DMS114 treated with DMSO at 0.1 percent for 48 hours (cell line): ENCODE measurements around the gene CNNM2.
"Not testable (repeated sequence)": the region's sequence is repeated elsewhere in the genome, so short reads cannot be mapped to it uniquely, and the experiment has no call there.

Experiments used
- DNase-seq: peaks from one replicate; lab custom pipeline; 2025; ENCODE audit not compliant: unreplicated experiment; lab: John Stamatoyannopoulos, UW

The CNNM2 gene

DNA sequence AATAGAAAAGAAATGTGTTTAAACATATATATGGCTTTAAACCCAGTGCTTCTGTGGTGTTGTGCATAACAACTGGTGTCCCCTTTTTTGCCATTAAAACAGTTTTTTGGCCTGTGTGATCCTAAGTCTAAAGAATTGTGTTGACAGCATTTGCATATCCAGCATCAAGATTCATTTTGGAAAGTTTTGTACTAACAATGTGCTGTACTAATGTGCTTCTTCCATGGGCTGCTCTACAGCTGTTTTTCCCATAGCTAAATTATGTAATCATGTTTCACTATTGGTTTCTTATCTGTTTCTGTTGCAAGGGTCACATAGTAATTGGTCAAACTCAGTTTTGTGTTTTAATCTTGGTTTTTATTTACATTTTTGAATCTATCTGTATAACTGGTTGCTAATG lies 5.5 kb downstream of the CNNM2 start:
- DNase-seq = no peak

DNA sequence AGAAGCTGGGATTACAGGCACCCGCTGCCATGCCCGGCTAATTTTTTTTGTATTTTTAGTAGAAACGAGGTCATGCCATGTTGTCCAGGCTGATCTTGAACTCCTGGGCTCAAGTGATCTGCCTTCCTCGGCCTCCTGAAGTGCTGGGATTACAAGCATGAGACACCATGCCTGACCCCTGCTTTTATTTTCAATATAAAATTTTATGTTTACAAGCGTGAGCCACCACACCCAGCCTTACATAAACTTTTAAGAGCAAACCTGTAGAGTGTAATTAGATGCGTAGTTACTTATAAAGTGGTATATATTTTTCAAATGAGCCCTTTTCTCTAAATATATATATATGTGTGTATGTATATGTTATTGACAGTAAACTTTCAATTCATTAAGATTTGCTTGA lies 8.7 kb downstream of the CNNM2 start:
- DNase-seq = no peak

DNA sequence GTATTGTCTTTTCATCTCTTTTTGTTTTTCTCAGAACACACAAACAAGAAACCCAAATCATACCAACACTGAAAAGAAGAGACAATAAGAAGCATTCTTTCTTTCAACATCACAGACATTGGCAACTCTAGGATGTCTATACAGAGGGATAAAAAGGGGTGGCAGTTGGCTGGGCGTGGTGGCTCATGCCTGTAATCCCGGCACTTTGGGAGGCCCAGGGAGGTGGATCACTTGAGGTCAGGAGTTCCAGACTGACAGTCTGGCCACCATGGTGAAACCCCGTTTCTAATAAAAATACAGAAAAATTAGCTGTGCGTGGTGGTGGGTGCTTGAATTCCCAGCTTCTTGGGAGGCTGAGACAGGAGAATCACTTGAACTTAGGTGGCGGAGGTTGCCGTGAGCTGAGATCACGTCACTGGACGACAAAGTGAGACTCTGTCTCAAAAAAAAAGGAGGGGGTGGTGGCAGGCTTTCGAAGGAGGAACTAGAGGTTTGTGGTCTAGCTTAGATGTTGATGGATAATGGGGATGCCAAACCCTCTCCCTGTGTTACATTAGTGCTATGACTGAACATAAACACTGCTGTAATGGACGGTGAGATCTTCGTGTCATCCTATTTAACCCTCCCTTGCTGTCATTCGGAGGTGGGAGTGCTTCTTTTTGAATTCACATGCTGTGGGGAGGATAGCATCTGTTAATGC lies 9.4 kb downstream of the CNNM2 start:
- DNase-seq = no peak

DNA sequence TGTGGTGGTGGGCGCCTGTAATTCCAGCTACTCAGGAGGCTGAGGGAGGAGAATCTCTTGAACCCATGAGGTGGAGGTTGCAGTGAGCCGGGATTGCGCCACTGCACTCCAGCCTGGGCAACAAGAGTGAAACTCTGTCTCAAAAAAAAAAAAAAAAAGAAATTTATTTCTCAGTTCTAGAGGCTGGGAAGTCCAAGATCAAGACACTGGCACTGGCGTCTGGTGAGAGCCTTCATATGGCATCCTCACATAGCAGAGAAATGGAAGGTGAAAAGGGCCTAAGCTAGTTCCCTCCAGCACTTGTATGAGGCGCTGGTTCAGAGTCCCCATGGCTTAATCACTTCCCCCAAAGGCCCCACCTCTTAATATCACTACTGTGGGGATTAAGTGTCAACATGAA lies 10.3 kb downstream of the CNNM2 start:
- not testable (repeated sequence) for DNase-seq

DNA sequence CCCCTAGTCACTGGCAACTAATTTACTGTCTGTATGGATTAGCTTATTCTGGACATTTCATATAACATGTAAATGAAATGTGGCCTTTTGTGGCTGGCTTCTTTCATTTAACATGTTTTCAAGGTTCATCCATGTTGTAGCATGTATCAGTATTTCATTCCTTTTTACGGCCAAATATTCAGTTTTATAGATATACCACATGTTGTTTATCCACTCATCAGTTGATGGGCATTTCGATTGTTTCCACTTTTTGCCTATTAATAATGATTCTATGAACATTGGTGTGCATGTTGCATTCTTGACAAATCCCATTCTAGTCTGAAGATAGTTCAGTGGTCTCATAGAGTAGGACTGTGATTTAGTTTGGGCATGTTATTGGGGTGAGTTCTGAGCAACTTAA lies 12.6 kb downstream of the CNNM2 start:
- no peak for DNase-seq

DNA sequence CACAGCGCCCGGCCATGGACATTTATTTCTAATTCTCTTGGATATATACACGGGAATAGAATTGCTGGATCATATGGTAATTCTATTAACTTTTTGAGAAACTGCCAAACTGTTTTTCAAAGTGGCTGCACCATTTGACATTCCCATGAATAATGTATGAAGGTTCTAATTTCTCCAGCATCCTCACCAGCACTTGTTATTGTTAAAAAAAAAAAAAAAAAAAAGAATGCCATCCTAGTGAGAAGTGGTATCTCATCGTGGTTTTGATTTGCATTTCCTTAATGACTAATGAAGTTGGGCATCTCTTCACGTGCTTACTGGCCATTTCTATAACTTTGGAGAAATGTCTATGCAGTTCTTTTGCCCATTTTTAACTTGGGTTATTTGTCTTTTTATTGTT lies 13.5 kb downstream of the CNNM2 start:
- no peak for DNase-seq

DNA sequence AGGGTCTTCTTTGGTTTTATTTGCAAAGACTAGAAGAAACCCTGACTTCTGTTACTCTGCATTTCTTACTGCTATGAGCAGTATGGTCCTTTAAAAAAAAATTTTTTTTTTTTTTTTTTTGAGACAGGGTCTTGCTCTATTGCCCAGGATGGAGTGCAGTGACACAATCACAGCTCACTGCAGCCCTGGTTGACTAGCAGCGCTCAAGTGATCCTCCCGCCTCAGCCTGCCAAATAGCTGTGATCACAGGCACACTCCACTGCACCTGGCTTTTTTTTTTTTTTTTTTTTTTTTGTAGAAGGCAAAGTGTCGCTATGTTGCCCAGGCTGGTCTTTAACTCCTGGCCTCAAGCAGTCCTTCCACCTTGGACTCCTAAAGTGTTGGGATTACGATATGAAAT lies 17.4 kb downstream of the CNNM2 start:
- no peak for DNase-seq

DNA sequence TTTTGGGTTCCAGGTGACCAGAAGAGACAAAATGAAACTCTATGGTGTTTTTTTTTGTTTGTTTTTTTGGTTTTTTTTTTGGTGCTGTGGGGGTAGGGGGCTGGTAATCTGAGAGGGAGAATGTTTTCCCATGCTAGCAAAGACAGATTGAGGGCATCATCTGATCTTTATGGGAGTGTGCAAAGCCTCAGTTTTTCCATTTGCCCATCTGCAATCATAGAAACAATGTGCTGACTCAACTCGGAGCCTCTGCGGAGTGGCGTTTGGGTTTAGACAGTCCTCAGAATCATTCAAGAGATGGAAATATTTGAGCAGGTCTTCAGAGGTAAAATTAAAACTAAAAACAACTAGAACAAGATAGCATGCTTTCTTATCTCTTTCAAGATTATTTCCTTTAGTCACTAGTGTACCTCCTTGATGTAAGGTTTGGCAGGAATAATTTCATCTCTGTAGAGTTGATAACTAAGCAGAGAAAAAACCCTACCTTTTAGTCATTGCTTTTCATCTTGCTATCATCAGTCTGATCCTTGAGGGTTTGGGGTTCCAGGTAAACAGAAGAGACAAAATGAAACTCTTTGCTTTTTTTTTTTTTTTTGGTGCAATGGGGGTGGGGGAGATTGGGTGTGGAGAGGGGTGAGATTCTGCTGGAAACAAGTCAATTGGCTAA lies 18.0 kb downstream of the CNNM2 start:
- no peak for DNase-seq

DNA sequence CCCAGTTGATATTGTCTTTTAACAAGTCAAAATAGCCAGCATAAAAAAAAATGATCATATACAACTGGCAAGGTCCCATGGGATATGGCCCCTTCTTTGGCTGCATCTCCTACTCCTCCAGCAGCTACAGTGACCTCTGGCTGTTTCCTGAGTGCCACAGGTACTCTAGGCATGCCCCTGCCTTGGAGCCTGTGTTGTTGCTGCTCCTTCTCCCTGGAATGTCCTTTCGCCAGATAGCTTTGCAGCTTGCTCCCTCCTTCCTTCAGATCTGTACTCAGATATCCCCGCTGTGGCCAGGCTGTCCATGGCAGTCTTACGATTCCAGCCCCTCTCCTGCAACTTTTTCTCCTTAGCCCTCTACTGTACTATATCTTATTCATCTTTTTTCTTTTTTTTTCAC lies 23.3 kb downstream of the CNNM2 start:
- DNase-seq = no peak

DNA sequence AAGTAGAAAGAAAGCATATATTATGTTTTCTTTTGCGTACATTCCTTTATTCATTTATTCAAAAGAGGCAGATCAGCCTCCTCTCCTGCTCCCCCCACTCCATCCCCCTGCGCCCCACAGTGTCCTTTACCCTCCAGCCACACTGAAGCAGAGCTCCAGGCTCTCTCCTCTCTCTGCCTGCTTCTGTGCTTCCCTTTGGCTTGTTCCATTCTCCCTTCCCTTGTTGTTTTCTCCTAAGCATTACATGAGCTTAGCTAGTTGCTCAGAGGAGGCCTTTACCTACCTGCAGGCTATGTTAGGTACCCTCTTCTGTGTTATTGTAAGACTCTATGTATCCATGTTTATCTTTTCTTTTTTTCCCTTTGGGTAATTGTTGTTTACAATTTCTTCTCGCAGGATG lies 27.4 kb downstream of the CNNM2 start:
- no peak for DNase-seq

DNA sequence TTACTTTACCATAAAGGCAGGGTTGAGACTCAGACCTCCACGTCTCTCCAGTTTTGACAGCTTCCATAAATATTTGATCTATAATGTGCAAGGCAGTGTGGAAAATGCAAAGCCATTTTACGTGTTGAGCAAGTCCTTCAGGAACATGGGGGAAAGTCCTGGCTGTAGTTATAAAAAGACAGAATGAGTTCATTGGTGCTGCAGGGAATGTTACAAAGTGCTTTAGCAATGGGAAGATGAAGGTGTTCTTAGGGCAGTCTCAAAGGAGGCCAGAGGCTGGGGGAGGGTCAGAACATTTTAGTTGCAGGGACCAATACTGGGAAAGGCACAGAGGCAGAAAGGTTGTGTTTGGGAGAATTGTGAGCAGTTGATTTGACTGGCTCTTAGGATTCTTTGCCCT lies 27.9 kb downstream of the CNNM2 start:
- DNase-seq = no peak

DNA sequence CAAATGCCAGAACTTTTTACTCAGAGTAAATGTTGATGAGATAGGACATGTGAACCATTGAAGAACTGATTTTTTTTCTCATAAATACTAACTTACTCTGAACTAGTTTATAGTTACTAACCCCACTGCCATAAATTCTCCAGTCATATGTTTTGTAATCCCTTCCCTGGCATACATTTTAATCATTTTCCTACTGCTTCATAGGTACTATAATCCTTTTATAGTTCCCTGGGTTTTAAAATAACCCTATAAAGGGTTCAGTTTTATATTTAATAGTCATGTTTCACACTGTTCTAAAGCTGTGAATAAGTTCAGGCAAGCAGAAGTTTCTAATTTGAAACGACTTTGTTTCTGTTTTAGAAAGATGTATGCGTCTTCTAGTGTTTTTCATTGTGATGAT lies 28.9 kb downstream of the CNNM2 start:
- DNase-seq = no peak

DNA sequence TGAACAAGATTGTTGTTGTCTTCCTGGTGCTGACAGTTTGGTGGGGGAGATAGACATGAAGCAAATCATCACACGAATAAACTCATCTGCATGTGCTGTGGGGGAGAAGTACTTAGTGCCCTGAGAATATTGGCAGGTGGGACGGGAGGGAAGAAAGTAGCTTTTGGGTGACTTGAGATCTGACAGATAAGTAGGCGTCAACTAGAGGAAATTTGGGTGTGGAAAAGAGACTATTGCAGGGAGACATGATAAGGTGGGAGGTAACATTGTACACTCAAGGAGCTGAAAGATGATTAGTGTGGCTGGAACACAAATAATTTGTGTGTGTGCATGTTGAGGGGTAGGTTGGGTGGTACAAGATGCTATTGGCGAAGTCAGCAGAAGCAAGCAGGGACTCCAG lies 30.1 kb downstream of the CNNM2 start:
- no peak for DNase-seq

DNA sequence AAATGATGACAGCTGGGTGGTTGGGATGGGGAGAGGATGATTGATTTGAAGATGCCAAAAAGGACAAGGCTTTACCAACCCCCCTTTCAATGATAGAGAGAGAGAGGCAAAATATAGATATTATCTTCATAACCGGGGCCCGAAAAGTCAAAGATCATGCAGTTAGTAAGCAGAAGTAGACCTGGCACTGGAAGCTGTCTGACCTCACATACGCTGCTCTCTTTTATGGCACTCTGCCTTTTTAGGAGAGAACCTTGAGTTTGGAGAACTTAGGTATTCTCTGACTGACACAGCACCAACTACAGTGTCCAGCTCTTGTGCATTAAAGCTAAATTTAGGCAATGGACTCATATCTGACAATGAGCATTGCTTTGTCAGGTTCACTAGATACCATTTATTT lies 30.7 kb downstream of the CNNM2 start:
- no peak for DNase-seq

DNA sequence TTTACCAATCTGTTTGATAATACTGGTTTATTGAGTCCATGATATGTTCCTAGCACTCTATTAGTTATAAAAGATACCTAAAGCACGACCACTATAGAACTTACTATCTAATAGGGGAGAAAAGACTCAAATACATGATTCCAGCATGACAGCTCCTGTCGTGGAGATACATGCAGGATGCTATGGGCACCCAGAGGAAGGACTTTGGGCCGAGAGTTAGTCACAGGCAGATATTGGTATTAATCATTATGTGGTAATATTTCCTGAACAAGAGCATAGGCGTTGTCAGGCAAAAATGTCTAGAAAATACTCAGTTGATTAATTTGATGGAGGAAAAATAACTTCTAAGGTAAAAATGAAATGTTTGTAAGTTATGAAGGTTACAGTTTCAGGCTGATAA lies 31.8 kb downstream of the CNNM2 start:
- no peak for DNase-seq

DNA sequence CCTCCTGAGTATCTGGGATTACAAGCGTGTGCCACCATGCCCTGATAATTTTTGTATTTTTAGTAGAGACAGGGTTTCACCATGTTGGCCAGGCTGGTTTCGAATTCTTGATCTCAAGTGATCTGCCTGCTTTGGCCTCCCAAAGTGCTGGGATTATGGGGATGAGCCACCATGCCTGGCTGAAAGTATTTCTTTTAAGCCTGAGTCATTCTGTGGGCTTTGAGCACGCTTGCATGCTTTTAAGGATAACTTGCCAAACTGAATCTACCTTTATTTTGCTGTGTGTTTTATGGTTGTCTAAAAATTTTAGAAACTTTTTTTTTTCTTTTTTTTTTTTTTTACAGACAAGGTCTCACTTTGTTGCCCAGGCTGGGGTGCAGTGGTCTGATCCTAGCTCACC lies 33.2 kb downstream of the CNNM2 start:
- DNase-seq = no peak

DNA sequence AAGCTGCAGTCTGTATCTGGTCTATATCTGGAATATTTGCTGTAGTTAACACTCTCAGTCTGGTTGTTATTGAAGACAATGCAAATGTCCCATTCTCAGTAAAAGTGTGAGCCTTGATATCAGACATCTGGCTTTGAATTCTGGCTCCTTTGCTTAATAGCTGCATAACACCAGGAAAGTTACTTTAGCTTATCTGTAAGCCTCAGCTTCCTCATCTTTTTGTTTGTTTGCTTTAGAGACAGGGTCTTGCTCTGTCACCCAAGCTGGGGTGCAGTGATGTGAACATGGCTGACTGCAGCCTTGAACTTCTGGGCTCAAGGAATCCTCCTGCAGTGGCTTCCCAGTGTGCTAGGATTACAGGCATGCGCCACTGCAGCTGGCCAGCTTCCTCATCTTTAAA lies 41.3 kb downstream of the CNNM2 start:
- DNase-seq = no peak

DNA sequence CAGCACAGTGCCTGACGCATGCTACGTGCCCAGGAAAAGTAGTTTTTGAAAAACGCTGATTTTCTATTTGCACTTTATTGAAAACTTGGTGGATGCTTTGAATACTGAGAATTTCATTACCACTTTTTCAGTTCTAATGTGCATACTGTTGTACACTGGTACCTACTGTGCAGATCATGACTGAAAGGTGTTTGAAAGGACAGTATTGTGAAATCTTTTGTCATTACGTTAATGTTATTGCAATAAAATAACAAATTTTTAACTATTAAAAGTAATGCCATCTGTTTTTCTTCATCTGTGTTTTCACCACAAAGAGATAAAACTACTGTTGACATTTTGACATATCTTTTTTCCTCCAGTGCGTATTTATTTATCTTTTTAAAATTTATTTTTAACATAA lies 42.1 kb downstream of the CNNM2 start:
- DNase-seq = no peak

DNA sequence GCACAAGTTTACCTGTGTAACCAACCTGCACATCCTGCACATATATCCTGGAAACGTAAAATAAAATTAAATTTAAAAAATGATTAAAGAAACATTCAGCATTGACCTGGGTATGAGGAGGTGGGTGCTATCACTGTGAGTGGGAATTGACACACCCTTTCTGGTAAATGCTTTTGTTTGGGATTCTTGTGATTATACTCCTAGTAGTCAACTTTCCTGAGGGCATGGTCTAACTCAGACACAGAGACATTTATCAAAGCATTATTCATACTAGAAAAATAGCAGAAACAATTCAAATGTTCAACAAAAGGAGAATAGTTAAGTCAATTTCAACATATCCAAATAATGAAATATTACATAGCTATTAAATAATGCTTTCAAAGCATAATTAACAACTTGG lies 44.2 kb downstream of the CNNM2 start:
- DNase-seq = no peak

DNA sequence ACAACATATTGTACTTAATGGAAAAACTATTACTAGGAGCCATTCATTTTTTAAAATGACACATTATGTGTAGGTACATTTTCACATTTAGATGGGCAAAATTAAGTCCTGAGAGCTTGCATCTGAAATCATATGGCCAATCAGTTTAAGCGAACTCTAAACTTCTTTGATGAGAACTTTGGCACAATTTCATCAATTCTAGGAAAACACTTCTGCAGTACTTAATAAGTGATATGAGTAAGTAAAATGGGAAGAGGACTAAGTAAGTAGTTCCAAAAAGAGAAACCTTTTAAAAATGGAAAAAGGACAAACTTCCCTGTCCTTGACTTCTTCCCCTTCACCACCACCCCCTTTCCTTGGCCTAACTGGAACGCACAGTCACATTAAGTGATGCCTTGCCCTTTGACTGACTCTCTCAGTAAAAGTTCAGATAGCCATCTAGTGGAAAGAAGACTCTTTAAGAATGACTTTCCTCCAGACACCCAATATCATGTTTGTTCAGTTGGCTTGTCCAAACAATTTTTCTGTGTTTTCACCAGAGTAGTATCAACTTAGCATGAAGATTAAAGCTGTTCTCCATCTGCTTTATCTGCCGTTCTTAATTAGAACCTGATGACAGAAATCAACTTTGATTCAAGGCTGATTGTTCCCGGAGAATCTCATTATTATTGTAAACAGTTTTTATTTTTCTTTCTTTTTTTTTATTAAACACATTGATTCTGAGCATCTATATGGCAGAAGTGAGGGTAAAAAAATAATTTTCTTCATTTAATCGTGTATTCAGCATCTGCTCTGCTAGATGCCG lies 45.1 kb downstream of the CNNM2 start:
- no peak for DNase-seq

DNA sequence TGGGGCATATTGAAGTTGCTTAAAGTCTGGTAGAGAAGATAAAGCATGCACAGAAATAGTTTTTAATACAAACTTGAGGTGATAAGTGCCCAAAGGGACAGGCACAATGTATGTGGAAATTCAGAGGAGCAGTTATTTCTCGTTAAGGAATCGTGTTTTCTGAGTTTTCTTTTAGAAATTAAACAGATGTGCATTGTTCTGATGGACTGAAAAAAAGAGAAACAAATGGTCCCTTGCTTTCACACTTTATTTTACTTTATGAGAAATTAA lies 45.6 kb downstream of the CNNM2 start:
- no peak for DNase-seq

DNA sequence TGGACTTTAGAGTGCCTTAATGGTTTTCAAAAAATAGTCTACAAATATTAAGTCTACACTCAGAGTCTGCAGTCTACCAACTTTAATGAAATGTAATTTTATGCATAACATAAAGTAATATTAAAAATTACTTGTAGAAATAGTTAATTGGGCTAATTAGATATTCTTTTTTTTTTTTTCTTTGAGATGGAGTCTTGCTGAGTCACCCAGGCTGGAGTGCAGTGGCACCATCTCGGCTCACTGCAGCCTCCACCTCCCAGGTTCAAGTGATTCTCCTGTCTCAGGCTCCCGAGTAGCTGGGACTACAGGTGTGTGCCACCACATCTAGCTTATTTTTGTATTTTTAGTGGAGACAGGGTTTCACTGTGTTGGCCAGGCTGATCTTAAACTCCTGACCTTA lies 46.0 kb downstream of the CNNM2 start:
- DNase-seq = not testable (repeated sequence)

DNA sequence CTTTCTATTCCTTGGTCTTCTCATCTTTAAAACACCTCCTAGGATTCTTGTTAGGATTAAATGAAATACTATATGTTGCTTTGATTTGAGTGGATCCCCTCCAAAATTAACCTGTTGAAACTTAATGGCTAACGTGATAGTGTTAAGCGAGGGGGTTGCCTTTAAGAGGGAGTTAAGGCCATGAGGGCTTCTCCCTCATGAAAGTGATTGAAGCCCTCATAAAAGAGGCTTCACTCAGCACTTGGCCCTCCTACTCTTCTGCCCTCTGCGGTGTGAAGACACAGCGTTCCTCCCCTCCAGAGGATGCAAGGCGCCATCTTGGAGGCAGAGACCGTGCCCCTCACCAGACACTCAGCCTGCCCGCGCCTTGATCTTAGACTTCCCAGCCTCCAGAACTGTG lies 46.6 kb downstream of the CNNM2 start:
- no peak for DNase-seq
